Measurements from ENCODE around the gene IPO13.

IPO13 gene, protein sequence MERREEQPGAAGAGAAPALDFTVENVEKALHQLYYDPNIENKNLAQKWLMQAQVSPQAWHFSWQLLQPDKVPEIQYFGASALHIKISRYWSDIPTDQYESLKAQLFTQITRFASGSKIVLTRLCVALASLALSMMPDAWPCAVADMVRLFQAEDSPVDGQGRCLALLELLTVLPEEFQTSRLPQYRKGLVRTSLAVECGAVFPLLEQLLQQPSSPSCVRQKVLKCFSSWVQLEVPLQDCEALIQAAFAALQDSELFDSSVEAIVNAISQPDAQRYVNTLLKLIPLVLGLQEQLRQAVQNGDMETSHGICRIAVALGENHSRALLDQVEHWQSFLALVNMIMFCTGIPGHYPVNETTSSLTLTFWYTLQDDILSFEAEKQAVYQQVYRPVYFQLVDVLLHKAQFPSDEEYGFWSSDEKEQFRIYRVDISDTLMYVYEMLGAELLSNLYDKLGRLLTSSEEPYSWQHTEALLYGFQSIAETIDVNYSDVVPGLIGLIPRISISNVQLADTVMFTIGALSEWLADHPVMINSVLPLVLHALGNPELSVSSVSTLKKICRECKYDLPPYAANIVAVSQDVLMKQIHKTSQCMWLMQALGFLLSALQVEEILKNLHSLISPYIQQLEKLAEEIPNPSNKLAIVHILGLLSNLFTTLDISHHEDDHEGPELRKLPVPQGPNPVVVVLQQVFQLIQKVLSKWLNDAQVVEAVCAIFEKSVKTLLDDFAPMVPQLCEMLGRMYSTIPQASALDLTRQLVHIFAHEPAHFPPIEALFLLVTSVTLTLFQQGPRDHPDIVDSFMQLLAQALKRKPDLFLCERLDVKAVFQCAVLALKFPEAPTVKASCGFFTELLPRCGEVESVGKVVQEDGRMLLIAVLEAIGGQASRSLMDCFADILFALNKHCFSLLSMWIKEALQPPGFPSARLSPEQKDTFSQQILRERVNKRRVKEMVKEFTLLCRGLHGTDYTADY

GRCh38 chr1:43946236-43947060 is at the start of gene IPO13:
IPO13 (plus strand) TSS chr1:43946950; CDS start chr1:43947601, 651 bp downstream.
- Histone ChIP-seq H3K27me3 (ENCODE audit: low read depth, low read length) (no peaks in the 10 kb centered on the region), H3K4me1 (ENCODE audit: control insufficient read depth in 1 of 2, insufficient read depth in 2 of 2, low read length in 2 of 2) (peaks cover 13 to 29% of the 10 kb centered on the region in 2 donors), H3K4me3 (ENCODE audit: low read depth in 1 of 2, low read length in 2 of 2) (peak within 1 kb of the TSS; percentile 79 to 90), H3K27ac (ENCODE audit: low read length) (peak within 1 kb of the TSS; percentile 87), H3K9me3 (ENCODE audit: control insufficient read depth in 1 of 2, low read length in 2 of 2) (no peaks in the 10 kb centered on the region), H3K36me3 (ENCODE audit: control insufficient read depth in 1 of 2, insufficient read depth in 2 of 2, low read length in 2 of 2) (peaks cover 7 to 12% of the 10 kb centered on the region in 2 donors)

DNA sequence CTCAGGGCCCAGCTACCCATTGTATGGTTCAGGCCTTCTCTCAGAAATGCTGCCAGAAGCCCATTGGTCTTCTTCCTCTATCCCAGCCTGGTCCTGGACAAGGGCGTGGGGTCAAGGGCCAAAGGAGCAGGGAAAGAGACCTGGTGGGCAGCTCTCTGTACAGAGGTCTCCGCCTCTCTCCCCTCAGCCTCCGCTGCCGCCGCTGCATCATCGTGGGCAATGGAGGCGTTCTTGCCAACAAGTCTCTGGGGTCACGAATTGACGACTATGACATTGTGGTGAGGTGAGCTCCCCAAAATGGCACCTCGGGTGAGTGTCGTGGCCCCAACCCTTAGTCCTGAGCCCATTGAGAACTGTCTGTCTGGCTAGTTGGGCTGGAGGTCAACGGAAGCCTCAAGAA is 47.8 kb upstream of the IPO13 start:
- Histone ChIP-seq H3K4me1 (ENCODE audit: control insufficient read depth in 1 of 2, insufficient read depth in 2 of 2, low read length in 2 of 2) (peaks cover 5 to 11% of the 10 kb centered on the region in 2 donors), H3K9me3 (ENCODE audit: control insufficient read depth in 1 of 2, low read length in 2 of 2) (no peaks in the 10 kb centered on the region), H3K36me3 (ENCODE audit: control insufficient read depth in 1 of 2, insufficient read depth in 2 of 2, low read length in 2 of 2) (peaks cover 11 to 33% of the 10 kb centered on the region in 2 donors), H3K4me3 (ENCODE audit: low read depth in 1 of 2, low read length in 2 of 2) (no peak overlapping the region), H3K27me3 (ENCODE audit: low read depth, low read length) (no peaks in the 10 kb centered on the region), H3K27ac (ENCODE audit: low read length) (no peak overlapping the region)

DNA sequence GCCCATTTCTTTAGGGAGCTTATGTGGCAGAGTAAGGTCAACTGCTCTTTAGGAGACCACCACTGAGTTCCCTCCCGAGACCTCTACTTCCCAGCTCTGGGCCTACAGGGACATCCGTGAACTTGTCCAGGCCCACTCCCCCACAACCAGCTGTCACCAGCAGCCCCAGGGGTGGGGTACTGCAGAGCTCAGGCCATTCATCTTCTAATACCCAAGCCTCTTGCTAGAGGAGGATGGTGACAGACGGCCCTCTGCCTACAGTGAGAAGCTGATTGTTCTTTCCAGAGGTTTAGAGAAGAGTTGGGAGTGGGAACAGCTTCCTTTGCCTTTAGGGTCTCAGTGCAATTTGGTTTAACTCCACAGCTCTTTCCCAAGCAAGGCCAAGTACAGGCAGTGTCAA is 46.4 kb upstream of the IPO13 start:
- Histone ChIP-seq H3K27ac (ENCODE audit: low read length) (no peak overlapping the region), H3K36me3 (ENCODE audit: control insufficient read depth in 1 of 2, insufficient read depth in 2 of 2, low read length in 2 of 2) (peaks cover 11 to 33% of the 10 kb centered on the region in 2 donors), H3K9me3 (ENCODE audit: control insufficient read depth in 1 of 2, low read length in 2 of 2) (no peaks in the 10 kb centered on the region), H3K27me3 (ENCODE audit: low read depth, low read length) (no peaks in the 10 kb centered on the region), H3K4me1 (ENCODE audit: control insufficient read depth in 1 of 2, insufficient read depth in 2 of 2, low read length in 2 of 2) (no peaks in the 10 kb centered on the region), H3K4me3 (ENCODE audit: low read depth in 1 of 2, low read length in 2 of 2) (no peak overlapping the region)

GRCh38 chr1:43901196-43901961 is 45.4 kb upstream of the IPO13 start:
- Histone ChIP-seq H3K27ac (ENCODE audit: low read length) (no peak overlapping the region), H3K4me1 (ENCODE audit: control insufficient read depth in 1 of 2, insufficient read depth in 2 of 2, low read length in 2 of 2) (no peaks in the 10 kb centered on the region), H3K27me3 (ENCODE audit: low read depth, low read length) (no peaks in the 10 kb centered on the region), H3K4me3 (ENCODE audit: low read depth in 1 of 2, low read length in 2 of 2) (no peak overlapping the region), H3K36me3 (ENCODE audit: control insufficient read depth in 1 of 2, insufficient read depth in 2 of 2, low read length in 2 of 2) (peaks cover 11 to 33% of the 10 kb centered on the region in 2 donors), H3K9me3 (ENCODE audit: control insufficient read depth in 1 of 2, low read length in 2 of 2) (no peaks in the 10 kb centered on the region)

DNA sequence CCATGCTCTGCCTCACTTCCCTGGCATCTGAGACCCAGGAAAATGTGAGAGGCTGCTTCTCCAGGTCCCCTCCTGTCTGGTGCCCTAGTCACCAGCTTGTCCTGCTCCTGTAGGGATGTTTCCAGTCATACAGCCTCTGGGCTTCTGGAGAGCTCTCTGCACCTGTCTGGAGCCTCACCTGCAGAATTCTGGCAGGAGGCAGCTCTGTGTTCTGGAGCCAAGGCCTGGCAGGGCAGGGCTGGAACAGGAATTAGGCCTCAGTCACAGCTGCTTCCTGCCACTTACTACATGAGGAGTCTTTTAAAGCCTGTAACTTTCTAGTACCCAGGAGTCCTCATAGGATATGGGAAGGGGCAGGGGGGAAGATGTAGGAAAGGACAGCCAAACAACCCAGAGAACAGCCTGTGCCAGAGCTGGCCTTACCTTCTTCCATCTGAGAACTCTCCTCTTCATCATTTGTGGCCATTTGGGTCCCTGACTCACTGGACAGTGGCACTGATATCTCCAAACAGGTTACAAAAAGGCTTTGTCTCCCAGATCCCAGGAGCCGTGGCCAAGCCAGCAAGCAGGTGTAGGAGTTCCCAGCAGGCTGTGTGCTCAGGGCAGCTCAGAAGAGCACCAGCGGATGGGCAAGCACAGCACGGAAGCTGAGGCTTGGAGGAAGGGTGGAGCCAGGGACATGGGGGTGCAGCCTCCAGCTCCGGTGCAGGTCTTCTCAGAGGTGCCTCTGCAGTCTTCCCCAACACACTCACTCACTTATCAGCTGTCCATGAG is 44.5 kb upstream of the IPO13 start:
- H3K4me1 ChIP-seq (ENCODE audit: control insufficient read depth in 1 of 2, insufficient read depth in 2 of 2, low read length in 2 of 2), result no peaks in the 10 kb centered on the region

GRCh38 chr1:43904660-43905551 is 41.8 kb upstream of the IPO13 start:
- no peak overlapping the region for H3K4me3 ChIP-seq (ENCODE audit: low read depth in 1 of 2, low read length in 2 of 2)
- no peaks in the 10 kb centered on the region for H3K4me1 ChIP-seq (ENCODE audit: control insufficient read depth in 1 of 2, insufficient read depth in 2 of 2, low read length in 2 of 2)
- no peaks in the 10 kb centered on the region for H3K27me3 ChIP-seq (ENCODE audit: low read depth, low read length)
- no peaks in the 10 kb centered on the region for H3K9me3 ChIP-seq (ENCODE audit: control insufficient read depth in 1 of 2, low read length in 2 of 2)
- peaks cover 0 to 18% of the 10 kb centered on the region in 2 donors for H3K36me3 ChIP-seq (ENCODE audit: control insufficient read depth in 1 of 2, insufficient read depth in 2 of 2, low read length in 2 of 2)
- H3K27ac ChIP-seq (ENCODE audit: low read length), result no peak overlapping the region

More for the DNA sequence above, 44.5 kb upstream of the IPO13 start:
- no peak overlapping the region for H3K4me3 ChIP-seq (ENCODE audit: low read depth in 1 of 2, low read length in 2 of 2)
- no peaks in the 10 kb centered on the region for H3K9me3 ChIP-seq (ENCODE audit: control insufficient read depth in 1 of 2, low read length in 2 of 2)
- H3K36me3 ChIP-seq (ENCODE audit: control insufficient read depth in 1 of 2, insufficient read depth in 2 of 2, low read length in 2 of 2), result peaks cover 11 to 35% of the 10 kb centered on the region in 2 donors
- no peaks in the 10 kb centered on the region for H3K27me3 ChIP-seq (ENCODE audit: low read depth, low read length)
- H3K27ac ChIP-seq (ENCODE audit: low read length), result no peak overlapping the region

DNA sequence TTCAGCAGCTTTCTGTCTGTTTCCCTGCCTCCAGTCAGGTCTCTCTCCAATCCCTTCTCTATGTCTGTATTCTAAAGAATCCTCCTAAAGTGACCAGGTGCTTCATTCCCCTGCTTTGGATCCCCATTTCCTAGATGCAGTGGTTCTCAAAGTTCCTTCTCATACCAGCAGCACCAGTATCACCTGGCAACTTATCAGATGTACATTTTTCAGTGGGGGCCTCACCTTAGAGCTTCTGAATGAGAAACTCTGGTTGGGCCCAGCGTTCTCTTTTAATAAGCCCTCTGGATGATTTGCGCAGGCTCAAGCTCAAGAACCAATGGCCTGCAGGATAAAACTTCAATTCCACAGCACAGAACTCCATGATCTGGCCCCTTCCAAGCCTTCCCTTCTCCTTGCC is 38.5 kb upstream of the IPO13 start:
- H3K27me3 ChIP-seq (ENCODE audit: low read depth, low read length), result no peaks in the 10 kb centered on the region
- H3K4me1 ChIP-seq (ENCODE audit: control insufficient read depth in 1 of 2, insufficient read depth in 2 of 2, low read length in 2 of 2), result no peaks in the 10 kb centered on the region
- no peak overlapping the region for H3K27ac ChIP-seq (ENCODE audit: low read length)
- no peaks in the 10 kb centered on the region for H3K9me3 ChIP-seq (ENCODE audit: control insufficient read depth in 1 of 2, low read length in 2 of 2)
- H3K36me3 ChIP-seq (ENCODE audit: control insufficient read depth in 1 of 2, insufficient read depth in 2 of 2, low read length in 2 of 2), result peaks cover 4 to 6% of the 10 kb centered on the region in 2 donors
- no peak overlapping the region for H3K4me3 ChIP-seq (ENCODE audit: low read depth in 1 of 2, low read length in 2 of 2)

- Histone ChIP-seq H3K27ac (ENCODE audit: low read length) (no peak overlapping the region), H3K4me1 (ENCODE audit: control insufficient read depth in 1 of 2, insufficient read depth in 2 of 2, low read length in 2 of 2) (no peaks in the 10 kb centered on the region), H3K4me3 (ENCODE audit: low read depth in 1 of 2, low read length in 2 of 2) (no peak overlapping the region), H3K27me3 (ENCODE audit: low read depth, low read length) (no peaks in the 10 kb centered on the region), H3K9me3 (ENCODE audit: control insufficient read depth in 1 of 2, low read length in 2 of 2) (no peaks in the 10 kb centered on the region), H3K36me3 (ENCODE audit: control insufficient read depth in 1 of 2, insufficient read depth in 2 of 2, low read length in 2 of 2) (peaks cover 4 to 6% of the 10 kb centered on the region in 2 donors)
Observed at GRCh38 chr1:43908858-43909257, 37.9 kb upstream of the IPO13 start.

DNA sequence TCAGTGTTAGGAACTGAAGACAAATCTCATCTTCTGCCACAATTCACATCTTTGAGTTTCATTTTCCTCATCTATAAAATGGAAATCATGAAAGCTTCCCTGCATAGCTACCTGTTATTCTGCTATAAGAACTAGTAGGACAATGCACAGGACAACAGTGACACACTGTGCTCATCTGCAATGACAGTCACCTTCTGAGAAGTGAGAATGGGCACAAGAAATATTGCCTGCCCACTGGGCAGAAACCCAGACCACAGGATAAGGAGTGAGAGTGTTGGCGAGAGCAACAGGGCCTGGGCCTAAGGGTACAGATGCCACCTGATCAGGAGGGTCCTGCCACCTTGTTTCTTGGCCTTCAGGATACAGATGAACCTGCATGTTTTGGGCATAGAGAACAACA is 36.4 kb upstream of the IPO13 start:
- H3K36me3 ChIP-seq (ENCODE audit: control insufficient read depth in 1 of 2, insufficient read depth in 2 of 2, low read length in 2 of 2), result peaks cover 4 to 6% of the 10 kb centered on the region in 2 donors
- no peaks in the 10 kb centered on the region for H3K27me3 ChIP-seq (ENCODE audit: low read depth, low read length)
- no peaks in the 10 kb centered on the region for H3K9me3 ChIP-seq (ENCODE audit: control insufficient read depth in 1 of 2, low read length in 2 of 2)
- no peak overlapping the region for H3K27ac ChIP-seq (ENCODE audit: low read length)
- no peak overlapping the region for H3K4me3 ChIP-seq (ENCODE audit: low read depth in 1 of 2, low read length in 2 of 2)
- no peaks in the 10 kb centered on the region for H3K4me1 ChIP-seq (ENCODE audit: control insufficient read depth in 1 of 2, insufficient read depth in 2 of 2, low read length in 2 of 2)
